ENCODE data around the gene NXN.
"Not testable (repeated sequence)": the region's sequence is repeated elsewhere in the genome, so short reads cannot be mapped to it uniquely, and the experiment has no call there.

Gene NXN

GRCh38 chr17:1005361-1005946, 25.9 kb upstream of the NXN start:
- no peak for DNase-seq

DNA sequence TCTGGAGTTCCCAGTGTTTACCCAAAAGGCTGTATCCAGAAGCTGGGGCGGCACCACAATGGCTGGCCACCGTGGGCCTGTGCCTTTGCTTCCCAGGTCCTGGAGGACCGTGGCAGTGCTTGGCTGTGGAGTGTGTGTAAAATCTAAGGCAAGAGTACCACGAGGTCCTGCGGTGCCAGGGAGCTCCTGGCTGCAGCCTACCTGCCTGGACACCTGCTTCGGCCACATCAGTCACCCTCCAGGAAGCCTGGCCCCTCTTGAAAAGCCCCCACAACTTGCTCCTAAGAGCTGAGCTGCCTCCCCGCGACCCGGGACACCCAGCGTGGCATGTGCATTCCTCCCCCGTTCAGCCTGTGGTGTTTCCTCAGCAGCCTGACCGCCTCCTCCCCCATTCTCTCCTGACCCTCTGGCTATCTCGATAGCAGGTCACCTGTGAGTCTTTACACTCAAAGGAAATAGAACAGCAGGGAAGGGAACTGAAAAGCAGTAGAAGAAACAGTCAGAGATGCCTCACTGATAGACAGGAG, 25.3 kb upstream of the NXN start:
- no peak for DNase-seq

DNA sequence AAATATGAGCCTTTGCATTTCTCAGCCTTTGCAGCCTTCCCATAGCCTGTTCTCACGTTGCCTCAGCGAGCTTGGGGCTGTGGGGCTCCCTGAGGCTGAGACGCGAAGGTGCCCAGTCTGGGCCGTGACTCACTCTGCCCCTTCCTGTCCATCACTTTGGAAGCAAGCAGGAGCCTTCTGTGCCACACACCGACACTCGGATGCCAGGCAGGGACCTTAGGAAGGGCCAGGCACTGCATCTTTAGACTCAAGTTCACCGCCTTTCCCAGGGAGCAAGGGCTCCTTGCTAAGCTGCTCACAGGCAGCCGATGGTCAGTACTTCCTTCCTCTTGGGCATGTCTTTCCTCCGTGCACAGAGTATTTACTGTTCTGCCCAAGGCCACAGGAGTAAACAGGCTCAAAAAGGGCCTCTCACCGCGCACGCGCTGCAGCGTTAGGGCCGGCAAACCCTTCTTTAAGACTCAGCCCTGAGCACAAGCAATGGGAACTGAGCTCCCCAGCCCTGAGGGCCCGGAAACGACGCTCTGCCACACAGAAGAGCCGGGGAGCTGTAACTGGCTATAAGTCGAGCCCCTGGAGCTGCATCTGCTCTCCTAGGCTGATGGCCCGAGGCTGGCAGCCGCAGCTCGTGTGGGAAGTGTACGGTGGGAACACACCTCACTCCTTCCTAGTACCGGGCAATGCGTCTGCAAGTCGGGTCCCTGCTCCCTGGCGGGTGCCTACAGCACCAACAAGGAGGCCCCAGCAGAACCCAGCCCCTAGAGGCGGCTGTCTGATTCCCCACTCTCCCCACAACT, 24.6 kb upstream of the NXN start:
- DNase-seq = no peak

DNA sequence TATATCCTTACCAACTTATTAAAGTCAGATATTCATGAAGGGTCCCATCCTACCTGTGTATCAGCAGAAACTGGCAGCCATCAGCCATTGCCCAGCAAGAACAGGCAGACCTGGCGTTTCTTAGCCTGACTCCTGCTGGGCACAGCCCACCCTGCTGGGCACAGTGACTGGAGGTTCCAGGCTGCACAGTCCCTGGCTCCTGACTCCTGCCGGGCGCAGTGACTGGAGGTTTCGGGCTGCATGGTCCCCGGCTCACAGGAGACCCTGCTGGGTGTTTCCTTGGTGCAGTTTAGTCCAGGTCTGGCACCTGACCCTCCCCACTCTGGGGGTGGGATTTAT, 24.0 kb upstream of the NXN start:
- no peak for DNase-seq

- DNase-seq = no peak
Observed at GRCh38 chr17:1002771-1003555, 23.4 kb upstream of the NXN start.

DNA sequence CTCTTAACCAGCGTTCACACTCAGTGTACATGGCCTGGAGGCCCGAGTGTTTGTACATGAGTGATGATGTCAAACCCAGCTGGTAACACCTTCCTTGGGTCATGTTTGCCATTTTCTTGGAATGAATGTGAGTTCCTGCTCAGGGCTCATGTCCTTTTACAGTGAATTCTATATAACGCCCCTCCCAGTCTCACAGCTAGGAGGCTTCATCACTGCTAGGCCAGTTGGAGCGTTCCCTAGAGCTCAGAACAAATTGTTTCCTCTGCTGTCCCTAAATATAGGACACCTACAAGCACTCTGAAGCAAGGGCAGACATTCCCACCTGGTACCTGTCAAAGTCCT, 22.8 kb upstream of the NXN start:
- DNase-seq = no peak

DNA sequence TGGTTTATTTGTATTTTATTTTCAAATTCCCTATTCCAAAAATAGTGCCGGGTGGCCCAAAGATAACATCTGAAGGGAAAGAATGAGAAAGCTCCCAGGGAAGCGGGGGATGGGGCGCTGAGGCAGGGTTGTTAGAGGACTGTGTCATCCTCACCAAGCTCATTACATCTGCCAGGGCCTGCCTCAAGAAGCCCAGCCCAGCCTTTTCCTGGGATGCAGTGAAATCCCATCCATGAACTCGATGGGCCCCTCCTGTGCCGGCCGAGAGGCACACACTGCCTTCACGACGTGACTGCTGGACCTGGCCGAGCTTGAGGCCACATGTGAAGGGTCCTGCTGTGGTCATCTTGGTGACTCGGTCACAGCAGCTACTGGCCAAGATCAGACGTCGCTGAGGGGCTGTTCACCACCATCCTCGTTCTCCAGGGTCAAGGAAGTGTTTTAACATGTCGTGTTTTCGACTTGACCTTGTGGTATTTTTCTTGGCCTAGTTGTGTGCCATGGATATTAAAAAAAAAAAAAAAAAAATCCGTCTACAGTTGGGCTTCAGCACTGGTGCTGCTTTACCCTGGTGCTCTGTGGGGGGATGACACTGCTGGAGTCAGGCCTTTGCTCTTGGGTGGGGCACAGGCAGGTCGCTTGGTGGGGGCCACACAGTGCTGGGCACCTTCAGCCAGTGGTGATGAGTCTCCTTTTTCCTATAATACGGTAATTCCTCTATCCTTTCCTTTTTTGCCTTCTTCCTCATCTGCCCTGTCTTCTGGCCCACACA, 22.2 kb upstream of the NXN start:
- DNase-seq = no peak

GRCh38 chr17:1000597-1001461, 21.3 kb upstream of the NXN start:
- no peak for DNase-seq

- no peak for DNase-seq
Observed at GRCh38 chr17:998111-998510, 18.5 kb upstream of the NXN start.

DNA sequence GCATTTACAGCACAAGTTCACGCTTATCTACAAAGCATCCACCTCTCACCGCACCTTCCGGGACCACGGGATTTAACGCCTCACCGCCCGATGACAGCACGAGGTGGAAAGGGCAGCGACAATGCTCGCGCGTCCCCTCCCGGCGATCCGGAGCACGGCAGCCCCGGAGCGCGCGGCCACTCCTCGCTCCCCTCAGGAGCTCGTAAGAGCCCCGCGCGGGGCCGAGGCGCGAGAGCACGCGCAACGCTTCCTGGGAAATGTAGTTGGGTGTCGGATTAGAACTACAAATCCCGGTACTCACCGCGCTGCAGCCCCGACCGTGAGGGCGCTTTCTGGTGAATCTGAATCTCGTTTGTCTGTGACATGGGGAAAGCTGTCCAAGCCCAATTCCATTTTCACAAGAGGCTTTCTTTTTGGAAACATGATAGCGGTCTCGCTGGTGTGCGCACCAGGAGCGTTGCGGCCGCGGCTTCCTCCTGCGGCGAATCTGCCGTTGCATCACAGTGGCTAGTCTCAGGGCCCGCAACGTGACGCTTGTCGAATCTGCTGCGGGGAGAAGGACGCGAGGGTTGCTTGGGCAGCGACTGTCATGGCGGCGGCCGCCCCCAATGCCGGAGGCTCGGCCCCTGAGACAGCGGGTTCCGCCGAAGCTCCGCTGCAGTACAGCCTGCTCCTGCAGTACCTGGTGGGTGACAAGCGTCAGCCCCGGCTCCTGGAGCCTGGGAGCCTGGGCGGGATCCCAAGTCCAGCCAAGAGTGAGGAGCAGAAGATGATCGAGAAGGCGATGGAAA, 17.2 kb upstream of the NXN start, which contains the start of gene TIMM22:
Gene TIMM22 (plus strand): TSS at position 576 of the 791 bp plus-strand sequence. CDS start 14 bp downstream, at position 590.
- DNase-seq = peak; percentile 90 to 91

GRCh38 chr17:995324-995723, 15.7 kb upstream of the NXN start:
- not testable (repeated sequence) for DNase-seq

DNA sequence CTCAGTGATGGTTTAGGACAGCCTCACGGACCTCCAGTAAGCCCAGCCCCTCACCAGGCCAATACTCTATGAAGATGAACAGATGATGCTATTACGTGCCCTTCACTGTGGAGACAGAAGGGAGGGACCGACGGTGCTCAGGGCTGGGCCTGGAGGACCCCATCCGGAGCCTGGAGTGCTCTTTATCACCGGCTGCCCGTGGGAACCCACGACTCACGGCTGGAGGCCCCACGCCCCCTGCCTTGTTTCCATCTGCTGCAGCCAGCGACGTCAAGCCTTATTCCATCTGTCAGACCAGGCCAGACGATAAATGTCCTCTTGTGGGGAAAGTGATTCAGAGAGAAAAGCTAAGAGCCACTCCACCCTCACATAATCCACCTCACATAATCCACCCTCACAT, 13.4 kb upstream of the NXN start:
- no peak for DNase-seq

- no peak for DNase-seq
Observed at GRCh38 chr17:988561-988960, 9.0 kb upstream of the NXN start.

- no peak for DNase-seq
Observed at GRCh38 chr17:987931-988330, 8.4 kb upstream of the NXN start.

DNA sequence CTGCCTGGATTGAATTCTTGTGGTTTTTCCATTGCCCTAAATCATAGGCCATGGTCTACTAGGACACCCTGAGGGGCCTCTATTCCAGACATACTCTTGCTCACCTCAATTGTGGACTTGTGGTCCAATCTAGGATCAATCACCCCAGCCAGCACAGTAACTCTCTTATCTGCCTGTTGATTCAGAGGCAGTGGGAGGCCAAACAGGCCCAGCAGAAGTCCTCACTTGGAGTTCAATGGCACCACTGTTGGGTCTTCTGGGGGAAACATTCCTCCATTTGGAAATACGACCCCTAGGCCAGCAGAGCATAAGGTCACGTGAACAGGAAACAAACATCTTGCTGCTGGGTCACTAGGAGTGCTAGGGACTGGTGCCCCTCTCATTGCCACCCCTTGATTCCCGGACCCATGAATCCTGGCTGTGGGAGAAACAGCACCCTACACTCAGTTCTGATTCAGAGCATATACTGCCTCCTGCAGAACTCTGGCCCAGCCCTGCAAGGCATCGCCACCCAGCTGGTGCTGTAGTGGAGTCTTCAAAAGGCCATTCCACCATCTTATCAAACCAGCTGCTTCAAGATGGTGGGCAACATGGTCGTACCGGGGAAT, 6.8 kb upstream of the NXN start:
- DNase-seq = no peak

DNA sequence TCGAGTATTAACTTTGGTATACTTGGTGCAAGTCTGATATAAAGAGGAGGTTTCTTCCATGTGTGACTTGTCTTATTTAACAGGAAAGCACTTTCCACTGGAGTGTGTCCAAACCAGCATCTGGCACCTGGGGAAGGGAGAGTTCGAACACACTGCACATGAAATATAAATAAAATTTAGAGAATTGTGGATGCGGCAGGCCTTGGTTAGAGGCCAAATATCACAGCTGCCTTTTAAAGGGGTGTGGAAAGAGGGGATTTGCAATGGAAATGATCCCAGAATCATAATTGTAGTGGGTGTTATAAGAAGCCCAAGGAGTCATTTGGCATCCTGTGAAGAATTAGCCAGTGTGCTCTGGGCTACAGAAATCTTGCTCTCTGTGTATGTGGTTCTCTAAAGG, 4.3 kb upstream of the NXN start:
- no peak for DNase-seq

- DNase-seq = no peak
Observed at GRCh38 chr17:981292-981658, 1.7 kb upstream of the NXN start.

GRCh38 chr17:980406-981291, 1.1 kb upstream of the NXN start:
- peak; percentile 75 to 76 for DNase-seq

GRCh38 chr17:979212-979538, 401 bp downstream of the NXN start:
- no peak for DNase-seq
